ENCODE measurements around the gene ARRB1.

The ARRB1 gene

GRCh38 chr11:75301131-75301530 is 50.3 kb downstream of the ARRB1 start:
- no peak for DNase-seq (ENCODE audit: low read depth)

GRCh38 chr11:75298976-75299260 is 52.5 kb downstream of the ARRB1 start:
- DNase-seq (ENCODE audit: low read depth): no peak

- DNase-seq (ENCODE audit: low read depth): no peak
Observed at GRCh38 chr11:75298191-75298975, 53.1 kb downstream of the ARRB1 start.

DNA sequence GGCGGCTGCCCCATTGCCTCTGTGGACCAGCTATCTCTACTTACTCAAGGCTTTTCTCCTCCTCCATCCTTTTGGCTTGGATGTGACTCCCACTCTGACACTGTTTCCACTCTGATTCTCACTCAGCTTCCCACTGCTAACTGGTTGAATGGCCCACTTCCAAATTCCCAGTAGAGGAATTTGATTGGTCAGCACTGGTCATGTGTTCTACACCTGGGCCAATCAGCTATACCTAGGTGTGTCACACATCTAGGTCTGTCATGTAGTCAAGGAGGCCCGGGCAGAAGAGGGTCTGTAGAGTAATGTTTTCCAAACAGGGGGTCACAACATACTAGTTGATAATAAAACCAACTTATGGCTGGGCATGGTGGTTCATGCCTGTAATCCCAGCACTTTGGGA is 57.6 kb downstream of the ARRB1 start:
- DNase-seq (ENCODE audit: low read depth): no peak

GRCh38 chr11:75292943-75293342 is 58.5 kb downstream of the ARRB1 start:
- DNase-seq (ENCODE audit: low read depth): no peak

DNA sequence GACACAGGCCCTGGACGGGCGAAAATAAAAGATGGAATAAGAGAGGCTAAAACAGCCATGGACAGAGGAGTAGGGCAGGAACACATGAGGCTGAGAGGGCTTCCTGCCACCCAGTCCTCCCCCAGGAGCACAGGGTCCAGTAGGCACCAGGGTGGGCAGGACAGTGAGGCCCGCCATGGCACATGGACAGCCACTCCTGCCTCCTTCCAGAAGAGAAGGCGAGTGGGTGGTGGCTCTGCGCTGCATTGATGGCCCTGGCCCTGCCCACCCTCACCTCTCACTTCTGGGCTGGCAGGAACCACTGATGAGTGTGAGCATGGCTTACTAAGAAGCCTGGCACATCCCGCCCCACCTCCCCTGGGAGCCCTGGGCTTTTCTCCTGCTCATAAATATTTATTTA is 59.7 kb downstream of the ARRB1 start:
- no peak for DNase-seq (ENCODE audit: low read depth)

GRCh38 chr11:75289919-75290318 is 61.5 kb downstream of the ARRB1 start:
- no peak for DNase-seq (ENCODE audit: low read depth)

DNA sequence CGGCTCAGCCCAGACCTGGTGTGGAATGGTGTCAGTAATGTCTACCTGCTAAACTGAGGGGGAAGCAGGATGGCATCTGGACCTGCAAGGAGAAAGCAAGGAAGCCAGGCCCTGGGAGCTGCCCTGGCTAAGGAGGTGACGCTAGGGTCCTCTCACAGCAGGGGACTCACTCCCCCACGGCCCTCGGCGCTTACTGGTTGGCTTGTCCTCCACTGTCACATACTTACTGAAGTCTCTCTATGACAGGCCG is 62.0 kb downstream of the ARRB1 start:
- no peak for DNase-seq (ENCODE audit: low read depth)

- no peak for DNase-seq (ENCODE audit: low read depth)
Observed at GRCh38 chr11:75287579-75287978, 63.9 kb downstream of the ARRB1 start.

GRCh38 chr11:75286826-75287465 is 64.5 kb downstream of the ARRB1 start:
- no peak for DNase-seq (ENCODE audit: low read depth)

GRCh38 chr11:75285776-75286360 is 65.6 kb downstream of the ARRB1 start:
- no peak for DNase-seq (ENCODE audit: low read depth)

- no peak for DNase-seq (ENCODE audit: low read depth)
Observed at GRCh38 chr11:75283391-75283931, 68.0 kb downstream of the ARRB1 start.

DNA sequence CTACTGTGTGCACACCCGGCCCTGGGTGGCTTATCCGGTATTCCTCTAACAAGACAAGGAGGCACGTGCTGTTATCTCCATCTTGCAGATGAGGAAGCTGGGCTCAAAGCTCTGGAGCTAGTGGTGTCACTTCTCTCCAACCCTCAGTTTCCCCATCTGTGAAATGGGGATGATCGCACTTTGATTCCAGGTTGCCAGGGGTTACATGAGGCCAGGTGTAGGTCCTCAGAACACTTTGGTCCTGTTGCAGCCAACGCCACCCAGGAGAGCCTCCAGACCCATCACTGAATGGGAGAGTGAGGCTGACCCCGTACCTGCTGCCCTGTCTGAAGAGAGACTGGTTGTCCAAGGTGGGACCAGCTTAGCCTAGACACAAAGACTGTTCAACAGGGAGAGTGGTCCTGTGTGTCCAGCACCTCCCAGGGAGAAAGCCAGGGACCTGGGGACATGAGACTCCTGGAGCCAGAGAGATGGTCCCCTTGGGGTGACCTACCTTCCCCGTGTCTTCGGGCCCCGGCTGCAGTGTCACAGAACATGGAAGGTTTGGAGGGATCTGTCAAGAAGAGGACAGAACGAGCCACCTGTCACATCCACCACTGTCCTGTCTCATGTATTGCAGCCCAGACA is 69.9 kb downstream of the ARRB1 start:
- no peak for DNase-seq (ENCODE audit: low read depth)

DNA sequence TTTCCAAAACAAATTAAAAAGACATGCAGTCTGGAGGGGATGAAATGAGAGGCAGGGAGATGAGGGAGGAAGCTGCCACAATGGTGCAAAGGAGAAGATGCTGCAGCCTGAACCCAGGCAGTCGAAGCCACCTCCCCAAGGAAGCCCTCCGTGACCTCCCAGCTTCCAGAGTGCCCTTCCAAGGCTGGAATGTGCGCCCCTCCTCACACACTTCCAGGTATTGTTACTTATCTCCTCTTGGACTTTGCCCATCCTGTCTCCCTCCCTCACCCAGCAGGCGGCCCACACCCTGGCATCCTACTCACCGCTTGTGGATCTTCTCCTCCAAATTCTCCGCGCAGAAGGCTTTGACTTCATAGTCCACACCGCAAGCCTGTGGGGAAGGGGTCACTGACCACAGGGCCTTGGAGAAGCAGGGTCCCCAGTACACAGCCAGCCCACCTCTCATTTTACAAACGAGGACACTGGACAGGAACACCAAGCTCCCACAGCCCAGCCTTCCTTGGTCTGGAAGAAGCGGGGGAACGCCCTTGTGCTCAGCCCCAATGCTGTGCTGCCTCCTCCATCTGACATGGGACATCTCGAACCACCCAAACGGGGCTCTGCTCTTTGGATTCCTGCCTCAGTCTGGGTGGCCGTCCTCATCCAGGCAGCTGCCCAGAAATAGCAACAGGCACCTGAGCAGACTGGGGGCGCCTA is 70.5 kb downstream of the ARRB1 start:
- no peak for DNase-seq (ENCODE audit: low read depth)

GRCh38 chr11:75280227-75280701 is 71.2 kb downstream of the ARRB1 start:
- peak; percentile 59 for DNase-seq (ENCODE audit: low read depth)

GRCh38 chr11:75279273-75279672 is 72.2 kb downstream of the ARRB1 start:
- no peak for DNase-seq (ENCODE audit: low read depth)

GRCh38 chr11:75277991-75278790 is 73.3 kb downstream of the ARRB1 start:
- no peak for DNase-seq (ENCODE audit: low read depth)

- DNase-seq (ENCODE audit: low read depth): no peak
Observed at GRCh38 chr11:75277211-75277805, 74.2 kb downstream of the ARRB1 start.

- DNase-seq (ENCODE audit: low read depth): no peak
Observed at GRCh38 chr11:75276686-75277085, 74.8 kb downstream of the ARRB1 start.

GRCh38 chr11:75276186-75276585 is 75.3 kb downstream of the ARRB1 start:
- no peak for DNase-seq (ENCODE audit: low read depth)

GRCh38 chr11:75275581-75275980 is 75.9 kb downstream of the ARRB1 start:
- peak; percentile 42 for DNase-seq (ENCODE audit: low read depth)

All from stimulated activated CD8-positive, alpha-beta memory T cell treated with anti-CD3 and anti-CD28 coated beads, Interleukin-4, amount 100 ng/mL, for 24 hours (primary cell).